ENCODE data around the gene MAST4.

DNA sequence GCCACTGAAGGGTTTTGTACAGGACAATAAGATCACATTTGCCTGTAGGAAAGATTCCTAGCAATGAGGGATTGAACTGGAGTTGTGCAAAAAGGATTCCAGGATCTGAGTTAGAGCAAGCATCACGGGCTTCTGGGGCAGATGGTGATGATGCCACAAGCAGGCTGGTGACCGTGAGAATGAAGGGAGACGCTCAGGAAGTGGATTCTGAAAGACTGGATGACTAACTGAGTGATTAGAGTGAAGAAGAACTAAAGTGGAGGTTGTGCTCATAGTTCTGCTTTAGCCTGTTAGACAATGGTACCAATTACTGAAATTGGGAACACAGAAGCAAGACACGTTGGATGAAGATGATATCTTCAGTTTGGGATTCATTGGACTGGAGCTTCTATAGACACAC lies 432.2 kb downstream of the MAST4 start:
- TF ChIP-seq, protein P1, sequence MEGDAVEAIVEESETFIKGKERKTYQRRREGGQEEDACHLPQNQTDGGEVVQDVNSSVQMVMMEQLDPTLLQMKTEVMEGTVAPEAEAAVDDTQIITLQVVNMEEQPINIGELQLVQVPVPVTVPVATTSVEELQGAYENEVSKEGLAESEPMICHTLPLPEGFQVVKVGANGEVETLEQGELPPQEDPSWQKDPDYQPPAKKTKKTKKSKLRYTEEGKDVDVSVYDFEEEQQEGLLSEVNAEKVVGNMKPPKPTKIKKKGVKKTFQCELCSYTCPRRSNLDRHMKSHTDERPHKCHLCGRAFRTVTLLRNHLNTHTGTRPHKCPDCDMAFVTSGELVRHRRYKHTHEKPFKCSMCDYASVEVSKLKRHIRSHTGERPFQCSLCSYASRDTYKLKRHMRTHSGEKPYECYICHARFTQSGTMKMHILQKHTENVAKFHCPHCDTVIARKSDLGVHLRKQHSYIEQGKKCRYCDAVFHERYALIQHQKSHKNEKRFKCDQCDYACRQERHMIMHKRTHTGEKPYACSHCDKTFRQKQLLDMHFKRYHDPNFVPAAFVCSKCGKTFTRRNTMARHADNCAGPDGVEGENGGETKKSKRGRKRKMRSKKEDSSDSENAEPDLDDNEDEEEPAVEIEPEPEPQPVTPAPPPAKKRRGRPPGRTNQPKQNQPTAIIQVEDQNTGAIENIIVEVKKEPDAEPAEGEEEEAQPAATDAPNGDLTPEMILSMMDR (conservative IDR thresholded peaks at IDR 0.05; ENCODE audit: low read depth, low read length) = no peak
- TF ChIP-seq MAFK (IDR thresholded peaks at IDR 0.05; ENCODE audit: low read depth, low read length) = no peak
- TF ChIP-seq RAD21 (IDR thresholded peaks at IDR 0.05; ENCODE audit: low read length) = no peak
- no peak for TF ChIP-seq POLR2A (IDR thresholded peaks at IDR 0.05; ENCODE audit: low read depth, low read length)
- no peak for TF ChIP-seq SMC3 (IDR thresholded peaks at IDR 0.05; ENCODE audit: low read depth, low read length)
- TF ChIP-seq RFX5 (IDR thresholded peaks at IDR 0.05; ENCODE audit: low read depth, low read length) = no peak
- no peak for TF ChIP-seq MXI1 (IDR thresholded peaks at IDR 0.05; ENCODE audit: borderline replicate concordance, low read depth, low read length)
- TF ChIP-seq MAZ (IDR thresholded peaks at IDR 0.05; ENCODE audit: borderline replicate concordance, low read depth, low read length) = no peak
- no peak for TF ChIP-seq CEBPB (IDR thresholded peaks at IDR 0.05; ENCODE audit: low read depth, low read length)
- no peak for TF ChIP-seq BHLHE40 (IDR thresholded peaks at IDR 0.05; ENCODE audit: low read depth, low read length)
- no peak for TF ChIP-seq FOS (IDR thresholded peaks at IDR 0.05; ENCODE audit: low read depth, low read length)
- TF ChIP-seq, protein P2, sequence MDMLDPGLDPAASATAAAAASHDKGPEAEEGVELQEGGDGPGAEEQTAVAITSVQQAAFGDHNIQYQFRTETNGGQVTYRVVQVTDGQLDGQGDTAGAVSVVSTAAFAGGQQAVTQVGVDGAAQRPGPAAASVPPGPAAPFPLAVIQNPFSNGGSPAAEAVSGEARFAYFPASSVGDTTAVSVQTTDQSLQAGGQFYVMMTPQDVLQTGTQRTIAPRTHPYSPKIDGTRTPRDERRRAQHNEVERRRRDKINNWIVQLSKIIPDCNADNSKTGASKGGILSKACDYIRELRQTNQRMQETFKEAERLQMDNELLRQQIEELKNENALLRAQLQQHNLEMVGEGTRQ (IDR thresholded peaks at IDR 0.05; ENCODE audit: low read depth, low read length) = no peak
- no peak for TF ChIP-seq CHD1 (IDR thresholded peaks at IDR 0.05; ENCODE audit: low read depth, low read length)

Data from IMR-90 (cell line).